ENCODE results near the gene SLC4A5.

Gene SLC4A5

DNA sequence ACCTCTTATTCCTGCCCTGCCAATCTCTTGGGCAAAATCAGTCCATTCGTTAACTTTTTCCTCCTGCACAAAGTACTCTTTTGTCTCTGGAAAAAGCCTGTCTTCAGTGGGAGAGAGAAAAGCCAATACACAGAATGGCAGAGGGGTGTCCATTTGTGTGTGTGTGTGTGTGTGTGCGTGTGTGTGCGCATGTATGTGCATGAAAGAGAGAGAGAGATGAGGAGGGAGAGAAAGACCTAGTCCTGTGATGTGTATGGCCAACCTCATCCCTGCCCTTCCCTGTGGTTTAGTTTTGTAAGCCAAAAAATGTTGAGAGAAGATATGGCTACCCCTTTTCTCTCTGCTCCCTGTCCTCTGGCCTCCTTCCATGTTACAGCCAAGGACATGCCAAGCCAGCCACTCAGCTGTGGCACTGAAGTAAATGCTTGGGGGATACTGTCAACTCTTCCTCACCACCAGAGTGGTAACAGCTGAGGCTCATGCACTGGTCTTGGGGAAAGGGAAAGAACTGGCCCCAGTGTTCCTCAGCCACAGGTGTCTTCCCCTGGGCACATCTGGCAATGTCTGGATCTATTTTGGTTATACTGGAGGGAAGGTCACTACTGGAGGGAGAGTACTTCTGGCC is 10.6 kb downstream of the SLC4A5 start:
- TF ChIP-seq, protein P1, sequence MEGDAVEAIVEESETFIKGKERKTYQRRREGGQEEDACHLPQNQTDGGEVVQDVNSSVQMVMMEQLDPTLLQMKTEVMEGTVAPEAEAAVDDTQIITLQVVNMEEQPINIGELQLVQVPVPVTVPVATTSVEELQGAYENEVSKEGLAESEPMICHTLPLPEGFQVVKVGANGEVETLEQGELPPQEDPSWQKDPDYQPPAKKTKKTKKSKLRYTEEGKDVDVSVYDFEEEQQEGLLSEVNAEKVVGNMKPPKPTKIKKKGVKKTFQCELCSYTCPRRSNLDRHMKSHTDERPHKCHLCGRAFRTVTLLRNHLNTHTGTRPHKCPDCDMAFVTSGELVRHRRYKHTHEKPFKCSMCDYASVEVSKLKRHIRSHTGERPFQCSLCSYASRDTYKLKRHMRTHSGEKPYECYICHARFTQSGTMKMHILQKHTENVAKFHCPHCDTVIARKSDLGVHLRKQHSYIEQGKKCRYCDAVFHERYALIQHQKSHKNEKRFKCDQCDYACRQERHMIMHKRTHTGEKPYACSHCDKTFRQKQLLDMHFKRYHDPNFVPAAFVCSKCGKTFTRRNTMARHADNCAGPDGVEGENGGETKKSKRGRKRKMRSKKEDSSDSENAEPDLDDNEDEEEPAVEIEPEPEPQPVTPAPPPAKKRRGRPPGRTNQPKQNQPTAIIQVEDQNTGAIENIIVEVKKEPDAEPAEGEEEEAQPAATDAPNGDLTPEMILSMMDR (conservative IDR thresholded peaks at IDR 0.05; ENCODE audit: low read depth, low read length): no peak
- Histone ChIP-seq H3K4me3 (IDR thresholded peaks at IDR 0.05; ENCODE audit: insufficient read depth, low read depth, low read length) (no peak overlapping the region), H3K4me1 (ENCODE audit: low read depth, poor library complexity, severe bottlenecking) (no peaks in the 10 kb centered on the region), H2AFZ (ENCODE audit: low read depth) (no peak overlapping the region), H3K27me3 (ENCODE audit: insufficient read depth, low read depth) (no peaks in the 10 kb centered on the region), H3K36me3 (ENCODE audit: insufficient read depth) (no peaks in the 10 kb centered on the region), H3K27ac (no peak overlapping the region), H4K20me1 (ENCODE audit: insufficient read depth) (no peaks in the 10 kb centered on the region), H3K4me2 (no peak overlapping the region), H3K79me2 (ENCODE audit: insufficient read depth, low read depth) (no peaks in the 10 kb centered on the region), H3K9ac (no peak overlapping the region)

- no peak overlapping the region for H3K9ac ChIP-seq
- no peaks in the 10 kb centered on the region for H3K4me1 ChIP-seq (ENCODE audit: low read depth, poor library complexity, severe bottlenecking)
- TF ChIP-seq, protein P1 (conservative IDR thresholded peaks at IDR 0.05; ENCODE audit: low read depth, low read length): no peak
- no peaks in the 10 kb centered on the region for H4K20me1 ChIP-seq (ENCODE audit: insufficient read depth)
- H3K4me2 ChIP-seq: no peak overlapping the region
- H2AFZ ChIP-seq (ENCODE audit: low read depth): no peak overlapping the region
- no peak overlapping the region for H3K27ac ChIP-seq
- H3K27me3 ChIP-seq (ENCODE audit: insufficient read depth, low read depth): no peaks in the 10 kb centered on the region
- H3K4me3 ChIP-seq (IDR thresholded peaks at IDR 0.05; ENCODE audit: insufficient read depth, low read depth, low read length): no peak overlapping the region
- no peaks in the 10 kb centered on the region for H3K36me3 ChIP-seq (ENCODE audit: insufficient read depth)
- H3K79me2 ChIP-seq (ENCODE audit: insufficient read depth, low read depth): no peaks in the 10 kb centered on the region
Measured at GRCh38 chr2:74328573-74328972, 14.6 kb downstream of the SLC4A5 start.

DNA sequence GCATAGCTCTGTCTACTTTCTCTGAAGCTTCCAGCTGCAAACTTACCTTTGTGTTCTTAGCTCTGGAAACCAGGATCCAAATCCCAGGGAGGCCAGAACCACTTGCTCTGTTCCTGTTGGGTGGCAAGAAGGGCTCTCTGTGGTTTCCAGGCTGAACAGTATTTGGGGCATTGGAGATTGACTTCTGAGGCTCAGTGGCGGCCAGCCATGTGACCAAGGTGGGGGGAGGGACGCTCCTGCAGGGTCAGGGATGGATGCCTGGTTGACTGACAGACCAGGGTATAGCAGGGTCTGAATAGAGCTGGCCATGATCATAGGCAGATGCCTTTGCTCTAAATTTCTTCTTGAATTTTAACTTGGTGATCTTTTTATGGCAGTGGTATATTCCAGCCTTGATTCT is 15.1 kb downstream of the SLC4A5 start:
- TF ChIP-seq, protein P1 (conservative IDR thresholded peaks at IDR 0.05; ENCODE audit: low read depth, low read length): no peak
- H2AFZ ChIP-seq (ENCODE audit: low read depth): no peak overlapping the region
- H3K9ac ChIP-seq: no peak overlapping the region
- H4K20me1 ChIP-seq (ENCODE audit: insufficient read depth): no peaks in the 10 kb centered on the region
- no peaks in the 10 kb centered on the region for H3K27me3 ChIP-seq (ENCODE audit: insufficient read depth, low read depth)
- no peak overlapping the region for H3K27ac ChIP-seq
- H3K4me2 ChIP-seq: no peak overlapping the region
- H3K79me2 ChIP-seq (ENCODE audit: insufficient read depth, low read depth): no peaks in the 10 kb centered on the region
- H3K4me1 ChIP-seq (ENCODE audit: low read depth, poor library complexity, severe bottlenecking): no peaks in the 10 kb centered on the region
- no peak overlapping the region for H3K4me3 ChIP-seq (IDR thresholded peaks at IDR 0.05; ENCODE audit: insufficient read depth, low read depth, low read length)
- H3K36me3 ChIP-seq (ENCODE audit: insufficient read depth): no peaks in the 10 kb centered on the region

DNA sequence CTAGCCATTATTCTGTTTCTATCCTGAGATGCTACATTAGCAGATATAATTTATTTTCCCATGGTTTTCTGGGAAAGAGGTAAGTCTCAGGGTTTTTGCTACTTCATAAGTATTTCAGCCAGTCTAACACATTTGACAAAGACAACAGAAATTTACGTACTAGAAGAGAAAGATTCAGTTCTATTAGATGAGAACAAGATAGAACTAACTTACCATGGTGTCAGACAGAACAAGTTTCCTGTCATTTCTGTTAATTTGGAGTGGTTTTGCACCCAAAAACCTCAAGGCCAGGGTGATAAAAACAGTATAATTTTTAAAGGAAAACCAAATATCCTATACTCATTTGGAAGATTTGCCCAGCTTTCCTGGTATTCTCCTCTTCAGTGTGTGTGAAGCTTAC is 15.6 kb downstream of the SLC4A5 start:
- Histone ChIP-seq H3K27ac (no peak overlapping the region), H3K36me3 (ENCODE audit: insufficient read depth) (no peaks in the 10 kb centered on the region), H3K4me3 (IDR thresholded peaks at IDR 0.05; ENCODE audit: insufficient read depth, low read depth, low read length) (no peak overlapping the region), H3K9ac (no peak overlapping the region), H3K4me2 (no peak overlapping the region), H4K20me1 (ENCODE audit: insufficient read depth) (no peaks in the 10 kb centered on the region), H2AFZ (ENCODE audit: low read depth) (no peak overlapping the region), H3K27me3 (ENCODE audit: insufficient read depth, low read depth) (no peaks in the 10 kb centered on the region), H3K4me1 (ENCODE audit: low read depth, poor library complexity, severe bottlenecking) (no peaks in the 10 kb centered on the region), H3K79me2 (ENCODE audit: insufficient read depth, low read depth) (no peaks in the 10 kb centered on the region)
- TF ChIP-seq, protein P1 (conservative IDR thresholded peaks at IDR 0.05; ENCODE audit: low read depth, low read length): no peak
